Measurements from ENCODE around the gene TNFRSF6B.

Gene TNFRSF6B

GRCh38 chr20:63686492-63687321, 9.7 kb upstream of the TNFRSF6B start:
- no peak for FAIRE-seq

- FAIRE-seq, result no peak
Measured at GRCh38 chr20:63687419-63688178, 8.9 kb upstream of the TNFRSF6B start.

GRCh38 chr20:63688228-63689045, 8.0 kb upstream of the TNFRSF6B start:
- FAIRE-seq, result no peak

- FAIRE-seq, result no peak
Measured at GRCh38 chr20:63689046-63690002, 7.1 kb upstream of the TNFRSF6B start.

- no peak for FAIRE-seq
Measured at GRCh38 chr20:63690003-63690897, 6.2 kb upstream of the TNFRSF6B start.

- FAIRE-seq, result no peak
Measured at GRCh38 chr20:63690898-63691710, 5.3 kb upstream of the TNFRSF6B start.

GRCh38 chr20:63691711-63692435, 4.6 kb upstream of the TNFRSF6B start:
- FAIRE-seq, result no peak

- FAIRE-seq, result no peak
Measured at GRCh38 chr20:63692436-63693082, 3.9 kb upstream of the TNFRSF6B start.

GRCh38 chr20:63693083-63693732, 3.2 kb upstream of the TNFRSF6B start:
- no peak for FAIRE-seq

- FAIRE-seq, result no peak
Measured at GRCh38 chr20:63693733-63694583, 2.5 kb upstream of the TNFRSF6B start.

- no peak for FAIRE-seq
Measured at GRCh38 chr20:63694584-63695423, 1.6 kb upstream of the TNFRSF6B start.

- FAIRE-seq, result no peak
Measured at GRCh38 chr20:63695424-63696305, 787 bp upstream of the TNFRSF6B start.

GRCh38 chr20:63696306-63696627, 185 bp upstream of the TNFRSF6B start:
- no peak for FAIRE-seq

- FAIRE-seq, result no peak
Measured at GRCh38 chr20:63697357-63697867, 960 bp downstream of the TNFRSF6B start.

GRCh38 chr20:63697868-63698545, 1.6 kb downstream of the TNFRSF6B start:
- no peak for FAIRE-seq
